Neural cell (in vitro differentiated cells): ENCODE results near the gene MPP3. TPM values are rescaled to one million over a fixed set of nuclear protein-coding genes. Genes with fewer than 3 reads are reported as not detected.
"Not testable (repeated sequence)": the region's sequence is repeated elsewhere in the genome, so short reads cannot be mapped to it uniquely, and the experiment has no call there.

ENCODE experiments used
- H2AFZ ChIP-seq: fragments of 200-600, 300-800 bp; sonication (generic), shearing (Covaris generic); 2 replicates; pipeline ENCODE4 v1.6.0; 2014; ENCODE audit warnings: low read depth, mild to moderate bottlenecking, antibody characterized with exemption, low read length, moderate library complexity
- H3F3A ChIP-seq: fragments of 200-600 bp; shearing (Covaris generic); 2 replicates; pipeline ENCODE4 v1.6.1; 2016; ENCODE audit warnings: mild to moderate bottlenecking, moderate library complexity, mixed read lengths, antibody characterized with exemption, low read length; ENCODE audit not compliant: insufficient read depth, poor library complexity, severe bottlenecking
- H3K27ac ChIP-seq: fragments of 200-600, 300-800 bp; sonication (generic), shearing (Covaris generic); 2 replicates; pipeline ENCODE4 v1.5.1; 2014; ENCODE audit warnings: mild to moderate bottlenecking, low read length, moderate library complexity
- H3K27me3 ChIP-seq: fragments of 300-800, 200-600 bp; sonication (generic), shearing (Covaris generic); 2 replicates; pipeline ENCODE4 v1.6.0; 2014; ENCODE audit warnings: mild to moderate bottlenecking, low read depth, low read length, moderate library complexity; ENCODE audit not compliant: insufficient read depth
- H3K36me3 ChIP-seq: fragments of 300-800, 200-600 bp; sonication (generic), shearing (Covaris generic); 2 replicates; pipeline ENCODE4 v1.5.1; 2014; ENCODE audit warnings: mild to moderate bottlenecking, antibody characterized with exemption, low read length, moderate library complexity; ENCODE audit not compliant: insufficient read depth
- H3K4me2 ChIP-seq: fragments of 300-800, 200-600 bp; sonication (generic), shearing (Covaris generic); 2 replicates; pipeline ENCODE4 v1.6.0; 2014; ENCODE audit warnings: mild to moderate bottlenecking, low read length
- H3K4me3 ChIP-seq: fragments of 300-800, 200-600 bp; sonication (generic), shearing (Covaris generic); 2 replicates; pipeline ENCODE4 v1.5.1; 2014; ENCODE audit warnings: mild to moderate bottlenecking, low read length, moderate library complexity
- H3K79me2 ChIP-seq: fragments of 200-600 bp; shearing (Covaris generic); replicated peaks from 2 replicates; pipeline ENCODE4 v1.6.0; 2014; ENCODE audit warnings: mild to moderate bottlenecking, low read length, moderate library complexity; ENCODE audit not compliant: insufficient read depth
- H3K9ac ChIP-seq: fragments of 300-800, 200-600 bp; sonication (generic), shearing (Covaris generic); 2 replicates; pipeline ENCODE4 v1.6.1; 2016; ENCODE audit warnings: mild to moderate bottlenecking, low read length, mixed read lengths
- H3K9me2 ChIP-seq: fragments of 200-600 bp; shearing (Covaris generic); 2 replicates; pipeline ENCODE4 v1.6.1; 2016; ENCODE audit warnings: mild to moderate bottlenecking, low read length, mixed read lengths; ENCODE audit not compliant: insufficient read depth
- H3K9me3 ChIP-seq: fragments of 200-600, 300-800 bp; sonication (generic), shearing (Covaris generic); 2 replicates; pipeline ENCODE4 v1.6.1; 2016; ENCODE audit warnings: mild to moderate bottlenecking, mixed run types, low read length, moderate library complexity, mixed read lengths
- H4K20me1 ChIP-seq: fragments of 200-600 bp; shearing (Covaris generic); 2 replicates; pipeline ENCODE4 v1.6.1; 2016; ENCODE audit warnings: mild to moderate bottlenecking, mixed run types; ENCODE audit not compliant: insufficient read depth
- EP300 ChIP-seq: fragments of 450-650 bp; conservative IDR thresholded peaks from 2 replicates; pipeline ENCODE4 v1.6.1; 2014; ENCODE audit warnings: antibody characterized with exemption, mild to moderate bottlenecking, moderate library complexity; ENCODE audit not compliant: poor library complexity, severe bottlenecking
- EZH2 ChIP-seq: fragments of 200-600, 300-800 bp; shearing (Covaris generic), sonication (generic); IDR thresholded peaks from 2 replicates; pipeline ENCODE4 v1.6.1; 2014; ENCODE audit warnings: antibody characterized with exemption, low read length, borderline replicate concordance, mild to moderate bottlenecking; ENCODE audit not compliant: insufficient read depth, poor library complexity, severe bottlenecking
- MXI1 ChIP-seq: fragments of 450-650 bp; conservative IDR thresholded peaks from 2 replicates; pipeline ENCODE4 v1.6.1; 2014; ENCODE audit warnings: antibody characterized with exemption, mild to moderate bottlenecking; ENCODE audit not compliant: poor library complexity, severe bottlenecking
- POLR2AphosphoS5 ChIP-seq: IDR thresholded peaks from 2 replicates; pipeline ENCODE4 v1.6.1; 2012
- RAD21 ChIP-seq: fragments of 450-650 bp; conservative IDR thresholded peaks from 2 replicates; pipeline ENCODE4 v1.6.1; 2014; ENCODE audit warnings: antibody characterized with exemption, mild to moderate bottlenecking, moderate library complexity
- SMC3 ChIP-seq: fragments of 450-650 bp; conservative IDR thresholded peaks from 2 replicates; pipeline ENCODE4 v1.6.1; 2014; ENCODE audit warnings: antibody characterized with exemption, mild to moderate bottlenecking, moderate library complexity; ENCODE audit not compliant: poor library complexity
- TAF1 ChIP-seq: IDR thresholded peaks from 2 replicates; pipeline ENCODE4 v1.6.1; 2012; ENCODE audit warnings: low read depth
- polyA plus RNA-seq: library from polyadenylated mRNA; depleted of rRNA; stranded (reverse); fragments of >200 nt; gene quantifications from 2 replicates; pipeline ENCODE4 v1.2.3, GENCODE V29; 2014
- TF ChIP-seq, protein P1 (sequence below): fragments of 450-650 bp; IDR thresholded peaks from 2 replicates; pipeline ENCODE4 v1.5.1; 2014; ENCODE audit warnings: antibody characterized with exemption, mild to moderate bottlenecking, moderate library complexity; ENCODE audit not compliant: poor library complexity, severe bottlenecking
- TF ChIP-seq, protein P2 (sequence below): IDR thresholded peaks from 2 replicates; pipeline ENCODE4 v1.6.1; 2012; ENCODE audit warnings: borderline replicate concordance

MPP3 gene
- polyA plus RNA-seq, 1 donor from 2014 or later, result 48.1 TPM

DNA sequence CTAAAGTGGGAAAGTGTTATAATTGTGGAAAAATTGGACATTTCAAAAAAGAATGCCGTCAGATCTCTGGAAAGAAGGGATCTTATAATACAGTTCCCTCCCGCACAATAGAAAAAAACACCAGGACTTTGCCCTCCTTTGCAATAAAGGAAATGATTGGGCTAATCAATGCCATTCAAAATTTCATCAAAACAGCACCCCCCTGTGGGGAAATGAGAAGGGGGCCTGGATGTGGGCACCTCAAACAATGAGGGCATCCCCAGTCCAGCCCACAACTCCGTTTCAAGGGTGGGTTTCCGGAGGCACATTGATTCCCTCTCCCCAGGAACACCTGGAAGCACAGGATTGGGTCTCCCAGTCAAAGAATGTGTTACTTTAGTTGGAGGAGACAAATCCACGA is 40.1 kb upstream of the MPP3 start:
- H3K4me3 ChIP-seq, result no peak overlapping the region
- H3K9me3 ChIP-seq, result no peaks in the 10 kb centered on the region
- no peak overlapping the region for H2AFZ ChIP-seq
- no peaks in the 10 kb centered on the region for H4K20me1 ChIP-seq
- no peaks in the 10 kb centered on the region for H3K36me3 ChIP-seq
- H3K79me2 ChIP-seq, result no peaks in the 10 kb centered on the region
- H3K27ac ChIP-seq, result no peak overlapping the region
- TF ChIP-seq, protein P1, sequence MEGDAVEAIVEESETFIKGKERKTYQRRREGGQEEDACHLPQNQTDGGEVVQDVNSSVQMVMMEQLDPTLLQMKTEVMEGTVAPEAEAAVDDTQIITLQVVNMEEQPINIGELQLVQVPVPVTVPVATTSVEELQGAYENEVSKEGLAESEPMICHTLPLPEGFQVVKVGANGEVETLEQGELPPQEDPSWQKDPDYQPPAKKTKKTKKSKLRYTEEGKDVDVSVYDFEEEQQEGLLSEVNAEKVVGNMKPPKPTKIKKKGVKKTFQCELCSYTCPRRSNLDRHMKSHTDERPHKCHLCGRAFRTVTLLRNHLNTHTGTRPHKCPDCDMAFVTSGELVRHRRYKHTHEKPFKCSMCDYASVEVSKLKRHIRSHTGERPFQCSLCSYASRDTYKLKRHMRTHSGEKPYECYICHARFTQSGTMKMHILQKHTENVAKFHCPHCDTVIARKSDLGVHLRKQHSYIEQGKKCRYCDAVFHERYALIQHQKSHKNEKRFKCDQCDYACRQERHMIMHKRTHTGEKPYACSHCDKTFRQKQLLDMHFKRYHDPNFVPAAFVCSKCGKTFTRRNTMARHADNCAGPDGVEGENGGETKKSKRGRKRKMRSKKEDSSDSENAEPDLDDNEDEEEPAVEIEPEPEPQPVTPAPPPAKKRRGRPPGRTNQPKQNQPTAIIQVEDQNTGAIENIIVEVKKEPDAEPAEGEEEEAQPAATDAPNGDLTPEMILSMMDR, result no peak
- no peak for TF ChIP-seq EP300
- no peak for TF ChIP-seq TAF1
- no peaks in the 10 kb centered on the region for H3K9me2 ChIP-seq
- H3K9ac ChIP-seq, result no peak overlapping the region
- H3K27me3 ChIP-seq, result no peaks in the 10 kb centered on the region
- no peak overlapping the region for H3K4me2 ChIP-seq
- H3F3A ChIP-seq, result no peaks in the 10 kb centered on the region

DNA sequence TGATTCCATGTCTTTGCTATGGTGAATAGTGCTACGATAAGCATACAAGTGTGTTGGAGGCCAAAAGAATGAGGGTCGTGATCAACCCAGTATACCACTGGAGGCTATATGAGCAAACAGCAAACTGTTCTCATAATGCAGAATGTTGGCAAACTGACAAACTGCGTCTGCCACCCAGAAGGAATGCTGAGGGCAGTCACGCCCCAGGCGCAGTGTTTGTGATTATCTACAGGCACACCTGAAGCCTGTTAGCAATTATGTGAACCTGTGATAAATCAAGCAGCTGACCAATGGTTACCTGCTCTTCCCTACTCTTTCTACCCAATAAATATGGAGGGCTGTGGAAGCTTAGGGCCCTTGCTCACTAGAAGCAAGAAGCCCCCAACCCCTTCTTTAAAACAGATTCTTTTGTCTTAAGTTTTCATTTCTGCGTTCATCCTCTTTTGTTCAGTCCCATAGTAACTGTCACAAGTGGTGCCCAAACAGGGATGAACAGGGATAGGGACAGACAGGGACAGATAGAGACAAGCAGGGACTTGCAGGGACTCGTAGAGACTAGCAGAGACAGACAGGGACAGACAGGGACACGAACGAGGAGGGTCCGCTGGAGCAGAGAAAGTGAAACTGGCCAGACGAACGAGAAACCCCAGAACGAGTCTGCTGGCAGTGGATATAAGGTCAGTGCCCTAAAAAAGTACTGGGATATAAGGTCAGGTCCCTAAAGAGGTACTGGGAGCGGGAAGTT is 39.2 kb upstream of the MPP3 start:
- no peak overlapping the region for H3K27ac ChIP-seq
- H3K4me2 ChIP-seq, result no peak overlapping the region
- H3K9me3 ChIP-seq, result no peaks in the 10 kb centered on the region
- H3K27me3 ChIP-seq, result no peaks in the 10 kb centered on the region
- H2AFZ ChIP-seq, result no peak overlapping the region
- H3K4me3 ChIP-seq, result no peak overlapping the region
- no peaks in the 10 kb centered on the region for H4K20me1 ChIP-seq
- no peaks in the 10 kb centered on the region for H3K9me2 ChIP-seq
- H3K36me3 ChIP-seq, result no peaks in the 10 kb centered on the region
- H3K9ac ChIP-seq, result no peak overlapping the region
- TF ChIP-seq EP300, result no peak
- TF ChIP-seq, protein P2, sequence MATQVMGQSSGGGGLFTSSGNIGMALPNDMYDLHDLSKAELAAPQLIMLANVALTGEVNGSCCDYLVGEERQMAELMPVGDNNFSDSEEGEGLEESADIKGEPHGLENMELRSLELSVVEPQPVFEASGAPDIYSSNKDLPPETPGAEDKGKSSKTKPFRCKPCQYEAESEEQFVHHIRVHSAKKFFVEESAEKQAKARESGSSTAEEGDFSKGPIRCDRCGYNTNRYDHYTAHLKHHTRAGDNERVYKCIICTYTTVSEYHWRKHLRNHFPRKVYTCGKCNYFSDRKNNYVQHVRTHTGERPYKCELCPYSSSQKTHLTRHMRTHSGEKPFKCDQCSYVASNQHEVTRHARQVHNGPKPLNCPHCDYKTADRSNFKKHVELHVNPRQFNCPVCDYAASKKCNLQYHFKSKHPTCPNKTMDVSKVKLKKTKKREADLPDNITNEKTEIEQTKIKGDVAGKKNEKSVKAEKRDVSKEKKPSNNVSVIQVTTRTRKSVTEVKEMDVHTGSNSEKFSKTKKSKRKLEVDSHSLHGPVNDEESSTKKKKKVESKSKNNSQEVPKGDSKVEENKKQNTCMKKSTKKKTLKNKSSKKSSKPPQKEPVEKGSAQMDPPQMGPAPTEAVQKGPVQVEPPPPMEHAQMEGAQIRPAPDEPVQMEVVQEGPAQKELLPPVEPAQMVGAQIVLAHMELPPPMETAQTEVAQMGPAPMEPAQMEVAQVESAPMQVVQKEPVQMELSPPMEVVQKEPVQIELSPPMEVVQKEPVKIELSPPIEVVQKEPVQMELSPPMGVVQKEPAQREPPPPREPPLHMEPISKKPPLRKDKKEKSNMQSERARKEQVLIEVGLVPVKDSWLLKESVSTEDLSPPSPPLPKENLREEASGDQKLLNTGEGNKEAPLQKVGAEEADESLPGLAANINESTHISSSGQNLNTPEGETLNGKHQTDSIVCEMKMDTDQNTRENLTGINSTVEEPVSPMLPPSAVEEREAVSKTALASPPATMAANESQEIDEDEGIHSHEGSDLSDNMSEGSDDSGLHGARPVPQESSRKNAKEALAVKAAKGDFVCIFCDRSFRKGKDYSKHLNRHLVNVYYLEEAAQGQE, result no peak
- no peak for TF ChIP-seq EZH2
- no peak for TF ChIP-seq SMC3
- TF ChIP-seq MXI1, result no peak
- no peak for TF ChIP-seq RAD21
- no peak for TF ChIP-seq TAF1
- TF ChIP-seq POLR2AphosphoS5, result no peak
- TF ChIP-seq, protein P1, result no peak
- H3K79me2 ChIP-seq, result no peaks in the 10 kb centered on the region
- H3F3A ChIP-seq, result no peaks in the 10 kb centered on the region

DNA sequence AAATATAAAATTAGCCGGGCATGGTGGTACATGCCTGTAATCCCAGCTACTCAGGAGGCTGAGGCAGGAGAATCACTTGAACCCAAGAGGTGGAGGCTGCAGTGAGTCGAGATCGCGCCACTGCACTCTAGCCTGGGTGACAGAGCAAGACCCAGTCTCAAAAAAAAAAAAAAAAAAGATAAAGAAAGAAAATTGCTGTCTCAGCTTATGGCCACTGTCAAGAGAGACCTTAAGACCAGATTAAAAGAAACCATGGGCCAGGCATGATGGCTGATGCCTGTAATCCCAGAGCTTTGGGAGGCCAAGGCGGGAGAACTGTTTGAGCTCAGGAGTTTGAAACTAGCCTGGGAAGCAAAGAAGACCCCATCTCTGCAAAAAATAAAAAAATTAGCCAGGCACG is 36.1 kb upstream of the MPP3 start:
- not testable (repeated sequence) for H4K20me1 ChIP-seq, H3K9ac ChIP-seq, H3K27ac ChIP-seq, H3K9me3 ChIP-seq, H3K79me2 ChIP-seq, H3K4me2 ChIP-seq, H3K27me3 ChIP-seq, H2AFZ ChIP-seq, H3K36me3 ChIP-seq, H3K9me2 ChIP-seq, H3F3A ChIP-seq, H3K4me3 ChIP-seq
